ENCODE measurements around the gene SUN2. TPM values are rescaled to one million over a fixed set of nuclear protein-coding genes. Genes with fewer than 3 reads are reported as not detected.

The SUN2 gene
- polyA plus RNA-seq, 1 donor, result 66.5 TPM

- Histone ChIP-seq H3K27me3 (ENCODE audit: control insufficient read depth, insufficient read depth, low read length) (no peaks in the 10 kb centered on the region), H3K9me3 (ENCODE audit: control insufficient read depth, low read depth, low read length) (no peaks in the 10 kb centered on the region), H3K4me1 (ENCODE audit: control insufficient read depth, insufficient read depth, low read length) (peaks cover 11% of the 10 kb centered on the region), H3K36me3 (ENCODE audit: control insufficient read depth, insufficient read depth, low read length) (peaks cover 92% of the 10 kb centered on the region), H3K27ac (ENCODE audit: low read length) (no peak overlapping the region), H3K4me3 (ENCODE audit: low read length) (no peak overlapping the region)
- no peak for DNase-seq
- WGBS (ENCODE audit: insufficient coverage, low lambda C conversion rate), result no CpG with 5 or more reads among the region's 18 CpGs
These were observed 26.7 kb downstream of the SUN2 start for GRCh38 chr22:38728871-38729796.

GRCh38 chr22:38727530-38728451, 28.0 kb downstream of the SUN2 start:
- H3K27ac ChIP-seq (ENCODE audit: low read length), result no peak overlapping the region
- H3K9me3 ChIP-seq (ENCODE audit: control insufficient read depth, low read depth, low read length), result no peaks in the 10 kb centered on the region
- H3K4me1 ChIP-seq (ENCODE audit: control insufficient read depth, insufficient read depth, low read length), result no peaks in the 10 kb centered on the region
- no peak for DNase-seq
- H3K27me3 ChIP-seq (ENCODE audit: control insufficient read depth, insufficient read depth, low read length), result no peaks in the 10 kb centered on the region
- no CpG with 5 or more reads among the region's 15 CpGs for WGBS (ENCODE audit: insufficient coverage, low lambda C conversion rate)
- no peak overlapping the region for H3K4me3 ChIP-seq (ENCODE audit: low read length)
- H3K36me3 ChIP-seq (ENCODE audit: control insufficient read depth, insufficient read depth, low read length), result peaks cover 95% of the 10 kb centered on the region

- H3K4me3 ChIP-seq (ENCODE audit: low read length), result no peak overlapping the region
- H3K27me3 ChIP-seq (ENCODE audit: control insufficient read depth, insufficient read depth, low read length), result no peaks in the 10 kb centered on the region
- H3K36me3 ChIP-seq (ENCODE audit: control insufficient read depth, insufficient read depth, low read length), result peaks cover 99% of the 10 kb centered on the region
- H3K4me1 ChIP-seq (ENCODE audit: control insufficient read depth, insufficient read depth, low read length), result no peaks in the 10 kb centered on the region
- H3K27ac ChIP-seq (ENCODE audit: low read length), result no peak overlapping the region
- no CpG with 5 or more reads among the region's 12 CpGs for WGBS (ENCODE audit: insufficient coverage, low lambda C conversion rate)
- no peak for DNase-seq
- no peaks in the 10 kb centered on the region for H3K9me3 ChIP-seq (ENCODE audit: control insufficient read depth, low read depth, low read length)
These were observed 28.7 kb downstream of the SUN2 start for GRCh38 chr22:38727123-38727522.

- H3K4me3 ChIP-seq (ENCODE audit: low read length), result no peak overlapping the region
- H3K9me3 ChIP-seq (ENCODE audit: control insufficient read depth, low read depth, low read length), result no peaks in the 10 kb centered on the region
- H3K27me3 ChIP-seq (ENCODE audit: control insufficient read depth, insufficient read depth, low read length), result no peaks in the 10 kb centered on the region
- no peaks in the 10 kb centered on the region for H3K4me1 ChIP-seq (ENCODE audit: control insufficient read depth, insufficient read depth, low read length)
- peaks cover 98% of the 10 kb centered on the region for H3K36me3 ChIP-seq (ENCODE audit: control insufficient read depth, insufficient read depth, low read length)
- H3K27ac ChIP-seq (ENCODE audit: low read length), result no peak overlapping the region
- WGBS (ENCODE audit: insufficient coverage, low lambda C conversion rate), result no CpG with 5 or more reads among the region's 18 CpGs
- no peak for DNase-seq
These were observed 29.7 kb downstream of the SUN2 start for GRCh38 chr22:38725900-38726655.

- Histone ChIP-seq H3K9me3 (ENCODE audit: control insufficient read depth, low read depth, low read length) (no peaks in the 10 kb centered on the region), H3K4me3 (ENCODE audit: low read length) (no peak overlapping the region), H3K27ac (ENCODE audit: low read length) (no peak overlapping the region), H3K36me3 (ENCODE audit: control insufficient read depth, insufficient read depth, low read length) (peaks cover 94% of the 10 kb centered on the region), H3K4me1 (ENCODE audit: control insufficient read depth, insufficient read depth, low read length) (no peaks in the 10 kb centered on the region), H3K27me3 (ENCODE audit: control insufficient read depth, insufficient read depth, low read length) (no peaks in the 10 kb centered on the region)
- WGBS (ENCODE audit: insufficient coverage, low lambda C conversion rate), result 80% methylated on average over 1 of the region's 3 CpGs
- no peak for DNase-seq
These were observed 30.7 kb downstream of the SUN2 start for GRCh38 chr22:38724926-38725571.

- peaks cover 85% of the 10 kb centered on the region for H3K36me3 ChIP-seq (ENCODE audit: control insufficient read depth, insufficient read depth, low read length)
- no peaks in the 10 kb centered on the region for H3K4me1 ChIP-seq (ENCODE audit: control insufficient read depth, insufficient read depth, low read length)
- no peak overlapping the region for H3K4me3 ChIP-seq (ENCODE audit: low read length)
- no peaks in the 10 kb centered on the region for H3K9me3 ChIP-seq (ENCODE audit: control insufficient read depth, low read depth, low read length)
- no CpG with 5 or more reads among the region's 7 CpGs for WGBS (ENCODE audit: insufficient coverage, low lambda C conversion rate)
- no peak for DNase-seq
- no peaks in the 10 kb centered on the region for H3K27me3 ChIP-seq (ENCODE audit: control insufficient read depth, insufficient read depth, low read length)
- no peak overlapping the region for H3K27ac ChIP-seq (ENCODE audit: low read length)
These were observed 31.6 kb downstream of the SUN2 start for GRCh38 chr22:38724176-38724575.

- H3K4me3 ChIP-seq (ENCODE audit: low read length), result no peak overlapping the region
- H3K27me3 ChIP-seq (ENCODE audit: control insufficient read depth, insufficient read depth, low read length), result no peaks in the 10 kb centered on the region
- no peak overlapping the region for H3K27ac ChIP-seq (ENCODE audit: low read length)
- DNase-seq, result no peak
- 100% methylated on average over 1 of the region's 7 CpGs for WGBS (ENCODE audit: insufficient coverage, low lambda C conversion rate)
- no peaks in the 10 kb centered on the region for H3K4me1 ChIP-seq (ENCODE audit: control insufficient read depth, insufficient read depth, low read length)
- no peaks in the 10 kb centered on the region for H3K9me3 ChIP-seq (ENCODE audit: control insufficient read depth, low read depth, low read length)
- H3K36me3 ChIP-seq (ENCODE audit: control insufficient read depth, insufficient read depth, low read length), result peaks cover 73% of the 10 kb centered on the region
These were observed 34.2 kb downstream of the SUN2 start for GRCh38 chr22:38721551-38721950.

GRCh38 chr22:38720350-38720749, 35.4 kb downstream of the SUN2 start:
- Histone ChIP-seq H3K36me3 (ENCODE audit: control insufficient read depth, insufficient read depth, low read length) (peaks cover 73% of the 10 kb centered on the region), H3K27me3 (ENCODE audit: control insufficient read depth, insufficient read depth, low read length) (no peaks in the 10 kb centered on the region), H3K27ac (ENCODE audit: low read length) (no peak overlapping the region), H3K4me3 (ENCODE audit: low read length) (no peak overlapping the region), H3K4me1 (ENCODE audit: control insufficient read depth, insufficient read depth, low read length) (no peaks in the 10 kb centered on the region), H3K9me3 (ENCODE audit: control insufficient read depth, low read depth, low read length) (no peaks in the 10 kb centered on the region)
- 87% methylated on average over 2 of the region's 3 CpGs for WGBS (ENCODE audit: insufficient coverage, low lambda C conversion rate)
- no peak for DNase-seq

- no peak overlapping the region for H3K4me3 ChIP-seq (ENCODE audit: low read length)
- no peaks in the 10 kb centered on the region for H3K4me1 ChIP-seq (ENCODE audit: control insufficient read depth, insufficient read depth, low read length)
- no peaks in the 10 kb centered on the region for H3K9me3 ChIP-seq (ENCODE audit: control insufficient read depth, low read depth, low read length)
- no peak overlapping the region for H3K27ac ChIP-seq (ENCODE audit: low read length)
- H3K27me3 ChIP-seq (ENCODE audit: control insufficient read depth, insufficient read depth, low read length), result no peaks in the 10 kb centered on the region
- peaks cover 66% of the 10 kb centered on the region for H3K36me3 ChIP-seq (ENCODE audit: control insufficient read depth, insufficient read depth, low read length)
- no CpG with 5 or more reads among the region's 6 CpGs for WGBS (ENCODE audit: insufficient coverage, low lambda C conversion rate)
- DNase-seq, result no peak
These were observed 36.6 kb downstream of the SUN2 start for GRCh38 chr22:38719196-38719595.

Measured in large intestine (tissue), 3 donors.